ENCODE results near the gene IL1RL2. TPM values are rescaled to one million over a fixed set of nuclear protein-coding genes. Genes with fewer than 3 reads are reported as not detected.

IL1RL2 gene
- total RNA-seq, 1 experiment from 2014 or later = not detected

- intact Hi-C loops (cut with micrococcal nuclease) = loop anchor here (5.0 kb wide), 1 partner anchor 105 kb away; the partner anchor contains the start of gene IL18R1
- no peak for ATAC-seq
- H3K36me3 ChIP-seq (ENCODE audit: control insufficient read depth in 1 of 2, insufficient read depth in 2 of 2, low read length in 2 of 2) = no peaks in the 10 kb centered on the region
- H3K4me1 ChIP-seq (ENCODE audit: control insufficient read depth in 1 of 2, insufficient read depth in 2 of 2, low read length in 2 of 2) = peaks cover 0 to 4% of the 10 kb centered on the region in 2 experiments; a peak in 1 of 4 replicates
- TF ChIP-seq CBX3 (IDR thresholded peaks at IDR 0.05; ENCODE audit: low read depth) (no peak), YY1 (IDR thresholded peaks at IDR 0.05; ENCODE audit: extremely low read depth, insufficient replicate concordance, low read depth, low read length) (no peak), ATF3 (IDR thresholded peaks at IDR 0.05) (no peak), EGR1 (IDR thresholded peaks at IDR 0.05; ENCODE audit: low read depth) (no peak), POLR2AphosphoS5 (IDR thresholded peaks at IDR 0.05; ENCODE audit: low read depth, low read length) (no peak), POLR2A (IDR thresholded peaks at IDR 0.05; ENCODE audit: borderline replicate concordance, extremely low read depth, insufficient read depth, insufficient read length) (no peak), RAD21 (IDR thresholded peaks at IDR 0.05; ENCODE audit: low read depth) (no peak), ZFX (IDR thresholded peaks at IDR 0.05) (no peak), EZH2phosphoT487 (IDR thresholded peaks at IDR 0.05; ENCODE audit: borderline replicate concordance) (no peak)
- no peaks in the 10 kb centered on the region for H3K79me2 ChIP-seq (ENCODE audit: insufficient read depth, low read length)
- H3K4me2 ChIP-seq (ENCODE audit: low read length) = no peak overlapping the region
- H3K9me3 ChIP-seq (ENCODE audit: control insufficient read depth in 1 of 2, insufficient read depth in 1 of 2, low read depth in 1 of 2, low read length in 2 of 2) = no peaks in the 10 kb centered on the region; a peak in 2 of 4 replicates
- BruUV-seq (replicated peaks) = no TSS peak
- H3K4me3 ChIP-seq (replicated peaks in 1 of 2; ENCODE audit: low read depth in 1 of 2, low read length in 2 of 2) = no peak overlapping the region
- H3K27me3 ChIP-seq (ENCODE audit: insufficient read depth, low read length) = no peaks in the 10 kb centered on the region
- POLR2A ChIA-PET = no interaction called here
- RAD21 ChIA-PET (ENCODE audit: low non-redundant PET in 1 of 2, low total read pairs in 2 of 2, uncharacterized antibody in 2 of 2, unreplicated experiment in 2 of 2) = no interaction called here
- no peak overlapping the region for H2AFZ ChIP-seq (ENCODE audit: low read depth, low read length, poor library complexity, severe bottlenecking)
- DNase-seq (ENCODE audit: low read depth, low spot score) = no peak
- no peaks in the 10 kb centered on the region for H4K20me1 ChIP-seq (ENCODE audit: insufficient read depth)
- H3K27ac ChIP-seq (ENCODE audit: low read depth, low read length) = no peak overlapping the region
- H3K9ac ChIP-seq (ENCODE audit: low read length) = no peak overlapping the region
- H3K9me2 ChIP-seq (ENCODE audit: insufficient read depth) = no peaks in the 10 kb centered on the region
- CTCF ChIA-PET = interaction anchor here (0.7 kb wide), 1 partner anchor 11 kb away, joined by 3 read pairs; no protein-coding TSS in a partner anchor
Observed at GRCh38 chr2:102251849-102252203, 65.0 kb downstream of the IL1RL2 start.

- RAD21 ChIA-PET (ENCODE audit: low non-redundant PET in 1 of 2, low total read pairs in 2 of 2, uncharacterized antibody in 2 of 2, unreplicated experiment in 2 of 2) = no interaction called here
- Histone ChIP-seq H3K4me2 (ENCODE audit: low read length) (no peak overlapping the region), H3K9ac (ENCODE audit: low read length) (no peak overlapping the region), H2AFZ (ENCODE audit: low read depth, low read length, poor library complexity, severe bottlenecking) (no peak overlapping the region), H3K9me2 (ENCODE audit: insufficient read depth) (no peaks in the 10 kb centered on the region), H3K27me3 (ENCODE audit: insufficient read depth, low read length) (no peaks in the 10 kb centered on the region), H3K9me3 (ENCODE audit: control insufficient read depth in 1 of 2, insufficient read depth in 1 of 2, low read depth in 1 of 2, low read length in 2 of 2) (no peaks in the 10 kb centered on the region; a peak in 2 of 4 replicates), H3K36me3 (ENCODE audit: control insufficient read depth in 1 of 2, insufficient read depth in 2 of 2, low read length in 2 of 2) (no peaks in the 10 kb centered on the region), H3K79me2 (ENCODE audit: insufficient read depth, low read length) (no peaks in the 10 kb centered on the region), H3K4me1 (ENCODE audit: control insufficient read depth in 1 of 2, insufficient read depth in 2 of 2, low read length in 2 of 2) (peaks cover 0 to 4% of the 10 kb centered on the region in 2 experiments; a peak in 1 of 4 replicates), H4K20me1 (ENCODE audit: insufficient read depth) (no peaks in the 10 kb centered on the region), H3K4me3 (replicated peaks in 1 of 2; ENCODE audit: low read depth in 1 of 2, low read length in 2 of 2) (no peak overlapping the region), H3K27ac (ENCODE audit: low read depth, low read length) (no peak overlapping the region)
- DNase-seq (ENCODE audit: low read depth, low spot score) = no peak
- intact Hi-C loops (cut with micrococcal nuclease) = loop anchor here (5.0 kb wide), 1 partner anchor 105 kb away; the partner anchor contains the start of gene IL18R1
- TF ChIP-seq MAX (IDR thresholded peaks at IDR 0.05) (no peak), EZH2 (IDR thresholded peaks at IDR 0.05) (no peak), ZFX (IDR thresholded peaks at IDR 0.05) (no peak), YY1 (IDR thresholded peaks at IDR 0.05; ENCODE audit: extremely low read depth, insufficient replicate concordance, low read depth, low read length) (no peak), CTCF (IDR thresholded peaks at IDR 0.05 in 2 of 3, conservative IDR thresholded peaks at IDR 0.05 in 1 of 3; ENCODE audit: borderline replicate concordance in 1 of 3, insufficient read depth in 1 of 3, low read depth in 2 of 3, low read length in 2 of 3) (no peak), SP1 (IDR thresholded peaks at IDR 0.05; ENCODE audit: low read depth) (no peak), POLR2A (IDR thresholded peaks at IDR 0.05; ENCODE audit: borderline replicate concordance, extremely low read depth, insufficient read depth, insufficient read length) (no peak)
- POLR2A ChIA-PET = no interaction called here
- no TSS peak for BruUV-seq (replicated peaks)
- no peak for ATAC-seq
- CTCF ChIA-PET = interaction anchor here (0.7 kb wide), 1 partner anchor 12 kb away, joined by 3 read pairs; no protein-coding TSS in a partner anchor
Observed at GRCh38 chr2:102252236-102252635, 65.4 kb downstream of the IL1RL2 start.

Measured in HCT116 (cell line).